Neural cell (in vitro differentiated cells): ENCODE data around the gene GALNT8. TPM values are rescaled to one million over a fixed set of nuclear protein-coding genes. Genes with fewer than 3 reads are reported as not detected.

Source experiments
- H2AFZ ChIP-seq: fragments of 200-600, 300-800 bp; sonication (generic), shearing (Covaris generic); 2 replicates; pipeline ENCODE4 v1.6.0; 2014; ENCODE audit warnings: low read depth, mild to moderate bottlenecking, antibody characterized with exemption, low read length, moderate library complexity
- H3F3A ChIP-seq: fragments of 200-600 bp; shearing (Covaris generic); 2 replicates; pipeline ENCODE4 v1.6.1; 2016; ENCODE audit warnings: mild to moderate bottlenecking, moderate library complexity, mixed read lengths, antibody characterized with exemption, low read length; ENCODE audit not compliant: insufficient read depth, poor library complexity, severe bottlenecking
- H3K27ac ChIP-seq: fragments of 200-600, 300-800 bp; sonication (generic), shearing (Covaris generic); 2 replicates; pipeline ENCODE4 v1.5.1; 2014; ENCODE audit warnings: mild to moderate bottlenecking, low read length, moderate library complexity
- H3K27me3 ChIP-seq: fragments of 300-800, 200-600 bp; sonication (generic), shearing (Covaris generic); 2 replicates; pipeline ENCODE4 v1.6.0; 2014; ENCODE audit warnings: mild to moderate bottlenecking, low read depth, low read length, moderate library complexity; ENCODE audit not compliant: insufficient read depth
- H3K36me3 ChIP-seq: fragments of 300-800, 200-600 bp; sonication (generic), shearing (Covaris generic); 2 replicates; pipeline ENCODE4 v1.5.1; 2014; ENCODE audit warnings: mild to moderate bottlenecking, antibody characterized with exemption, low read length, moderate library complexity; ENCODE audit not compliant: insufficient read depth
- H3K4me2 ChIP-seq: fragments of 300-800, 200-600 bp; sonication (generic), shearing (Covaris generic); 2 replicates; pipeline ENCODE4 v1.6.0; 2014; ENCODE audit warnings: mild to moderate bottlenecking, low read length
- H3K4me3 ChIP-seq: fragments of 300-800, 200-600 bp; sonication (generic), shearing (Covaris generic); 2 replicates; pipeline ENCODE4 v1.5.1; 2014; ENCODE audit warnings: mild to moderate bottlenecking, low read length, moderate library complexity
- H3K79me2 ChIP-seq: fragments of 200-600 bp; shearing (Covaris generic); replicated peaks from 2 replicates; pipeline ENCODE4 v1.6.0; 2014; ENCODE audit warnings: mild to moderate bottlenecking, low read length, moderate library complexity; ENCODE audit not compliant: insufficient read depth
- H3K9ac ChIP-seq: fragments of 300-800, 200-600 bp; sonication (generic), shearing (Covaris generic); 2 replicates; pipeline ENCODE4 v1.6.1; 2016; ENCODE audit warnings: mild to moderate bottlenecking, low read length, mixed read lengths
- H3K9me2 ChIP-seq: fragments of 200-600 bp; shearing (Covaris generic); 2 replicates; pipeline ENCODE4 v1.6.1; 2016; ENCODE audit warnings: mild to moderate bottlenecking, low read length, mixed read lengths; ENCODE audit not compliant: insufficient read depth
- H3K9me3 ChIP-seq: fragments of 200-600, 300-800 bp; sonication (generic), shearing (Covaris generic); 2 replicates; pipeline ENCODE4 v1.6.1; 2016; ENCODE audit warnings: mild to moderate bottlenecking, mixed run types, low read length, moderate library complexity, mixed read lengths
- H4K20me1 ChIP-seq: fragments of 200-600 bp; shearing (Covaris generic); 2 replicates; pipeline ENCODE4 v1.6.1; 2016; ENCODE audit warnings: mild to moderate bottlenecking, mixed run types; ENCODE audit not compliant: insufficient read depth
- CTCF ChIP-seq: fragments of 450-650 bp; IDR thresholded peaks from 2 replicates; pipeline ENCODE4 v1.5.1; 2014; ENCODE audit warnings: antibody characterized with exemption, mild to moderate bottlenecking, moderate library complexity; ENCODE audit not compliant: poor library complexity, severe bottlenecking
- EP300 ChIP-seq: fragments of 450-650 bp; conservative IDR thresholded peaks from 2 replicates; pipeline ENCODE4 v1.6.1; 2014; ENCODE audit warnings: antibody characterized with exemption, mild to moderate bottlenecking, moderate library complexity; ENCODE audit not compliant: poor library complexity, severe bottlenecking
- EZH2 ChIP-seq: fragments of 200-600, 300-800 bp; shearing (Covaris generic), sonication (generic); IDR thresholded peaks from 2 replicates; pipeline ENCODE4 v1.6.1; 2014; ENCODE audit warnings: antibody characterized with exemption, low read length, borderline replicate concordance, mild to moderate bottlenecking; ENCODE audit not compliant: insufficient read depth, poor library complexity, severe bottlenecking
- MXI1 ChIP-seq: fragments of 450-650 bp; conservative IDR thresholded peaks from 2 replicates; pipeline ENCODE4 v1.6.1; 2014; ENCODE audit warnings: antibody characterized with exemption, mild to moderate bottlenecking; ENCODE audit not compliant: poor library complexity, severe bottlenecking
- POLR2AphosphoS5 ChIP-seq: IDR thresholded peaks from 2 replicates; pipeline ENCODE4 v1.6.1; 2012
- RAD21 ChIP-seq: fragments of 450-650 bp; conservative IDR thresholded peaks from 2 replicates; pipeline ENCODE4 v1.6.1; 2014; ENCODE audit warnings: antibody characterized with exemption, mild to moderate bottlenecking, moderate library complexity
- REST ChIP-seq: IDR thresholded peaks from 2 replicates; pipeline ENCODE4 v1.6.1; 2012; ENCODE audit warnings: borderline replicate concordance
- SMC3 ChIP-seq: fragments of 450-650 bp; conservative IDR thresholded peaks from 2 replicates; pipeline ENCODE4 v1.6.1; 2014; ENCODE audit warnings: antibody characterized with exemption, mild to moderate bottlenecking, moderate library complexity; ENCODE audit not compliant: poor library complexity
- TAF1 ChIP-seq: IDR thresholded peaks from 2 replicates; pipeline ENCODE4 v1.6.1; 2012; ENCODE audit warnings: low read depth
- polyA plus RNA-seq: library from polyadenylated mRNA; depleted of rRNA; stranded (reverse); fragments of >200 nt; gene quantifications from 2 replicates; pipeline ENCODE4 v1.2.3, GENCODE V29; 2014

The GALNT8 gene
- polyA plus RNA-seq, 1 donor from 2014 or later, result 25.8 TPM

GRCh38 chr12:4681732-4682131 lies 38.5 kb upstream of the GALNT8 start:
- Histone ChIP-seq H3K4me2 (no peak overlapping the region), H4K20me1 (no peaks in the 10 kb centered on the region), H3K9ac (no peak overlapping the region), H3K9me3 (no peaks in the 10 kb centered on the region), H3K36me3 (peaks cover 8% of the 10 kb centered on the region), H3K4me3 (no peak overlapping the region), H3K27ac (no peak overlapping the region), H2AFZ (no peak overlapping the region), H3K27me3 (no peaks in the 10 kb centered on the region), H3K79me2 (no peaks in the 10 kb centered on the region), H3F3A (no peaks in the 10 kb centered on the region), H3K9me2 (no peaks in the 10 kb centered on the region)
- TF ChIP-seq CTCF, result no peak

GRCh38 chr12:4685317-4685716 lies 34.9 kb upstream of the GALNT8 start:
- no peaks in the 10 kb centered on the region for H3K9me2 ChIP-seq
- no peaks in the 10 kb centered on the region for H3K27me3 ChIP-seq
- peaks cover 8% of the 10 kb centered on the region for H3K36me3 ChIP-seq
- no peak for TF ChIP-seq REST
- TF ChIP-seq POLR2AphosphoS5, result no peak
- TF ChIP-seq RAD21, result no peak
- no peak for TF ChIP-seq CTCF
- TF ChIP-seq EZH2, result no peak
- TF ChIP-seq MXI1, result no peak
- no peak for TF ChIP-seq SMC3
- TF ChIP-seq TAF1, result no peak
- TF ChIP-seq EP300, result no peak
- H3K9me3 ChIP-seq, result no peaks in the 10 kb centered on the region
- no peak overlapping the region for H3K9ac ChIP-seq
- no peaks in the 10 kb centered on the region for H3K79me2 ChIP-seq
- no peak overlapping the region for H2AFZ ChIP-seq
- no peak overlapping the region for H3K27ac ChIP-seq
- H4K20me1 ChIP-seq, result no peaks in the 10 kb centered on the region
- H3K4me3 ChIP-seq, result no peak overlapping the region
- H3K4me2 ChIP-seq, result no peak overlapping the region
- no peaks in the 10 kb centered on the region for H3F3A ChIP-seq
